Measurements from ENCODE around the gene PTH1R. TPM values are rescaled to one million over a fixed set of nuclear protein-coding genes. Genes with fewer than 3 reads are reported as not detected.

The PTH1R gene
- total RNA-seq, 1 experiment from 2014 or later: not detected

- POLR2A ChIA-PET: no interaction called here
- peaks cover 24% of the 10 kb centered on the region for H3K4me1 ChIP-seq (ENCODE audit: control insufficient read depth, insufficient read depth, low read length)
- ATAC-seq: no peak
Measured at GRCh38 chr3:46939578-46940445, 62.3 kb downstream of the PTH1R start.

GRCh38 chr3:46942076-46942475 is 64.6 kb downstream of the PTH1R start:
- Histone ChIP-seq H3K4me3 (ENCODE audit: low read depth in 2 of 2, low read length in 2 of 2) (no peak overlapping the region), H3K36me3 (ENCODE audit: control insufficient read depth, insufficient read depth, low read length) (no peaks in the 10 kb centered on the region), H3K27ac (ENCODE audit: low read length) (no peak overlapping the region), H3K4me1 (ENCODE audit: control insufficient read depth, insufficient read depth, low read length) (peaks cover 28% of the 10 kb centered on the region), H3K27me3 (ENCODE audit: control insufficient read depth, insufficient read depth, low read length) (no peaks in the 10 kb centered on the region), H3K9me3 (ENCODE audit: control insufficient read depth, insufficient read depth, low read depth, low read length) (no peaks in the 10 kb centered on the region)
- ChIA-PET POLR2A (no interaction called here), CTCF (no interaction called here)
- TF ChIP-seq REST (IDR thresholded peaks at IDR 0.05; ENCODE audit: insufficient read depth in 1 of 2, low read depth in 2 of 2, low read length in 1 of 2): no peak
- TF ChIP-seq POLR2AphosphoS5 (IDR thresholded peaks at IDR 0.05; ENCODE audit: low read depth, low read length): no peak
- no peak for TF ChIP-seq CTCF (IDR thresholded peaks at IDR 0.05)
- TF ChIP-seq SIN3A (IDR thresholded peaks at IDR 0.05; ENCODE audit: borderline replicate concordance, insufficient read depth, low read depth, low read length): no peak
- TF ChIP-seq TCF7L2 (IDR thresholded peaks at IDR 0.05; ENCODE audit: low read depth, low read length): no peak
- in situ Hi-C loops (cut with HindIII; ENCODE audit: low pct_unique_long_range_greater_than_20kb, low sequenced_read_pairs) (no loop called here), intact Hi-C loops (cut with micrococcal nuclease; ENCODE audit: unreplicated experiment) (no loop called here)
- ATAC-seq: no peak
- no peak for DNase-seq (ENCODE audit: low read depth, low spot score)
- no TSS peak for BruUV-seq (replicated peaks)

More at GRCh38 chr3:46939578-46940445, 62.3 kb downstream of the PTH1R start:
- in situ Hi-C loops (cut with HindIII; ENCODE audit: low pct_unique_long_range_greater_than_20kb, low sequenced_read_pairs): no loop called here
- DNase-seq (ENCODE audit: low read depth, low spot score): no peak
- no peak for TF ChIP-seq SIN3A (IDR thresholded peaks at IDR 0.05; ENCODE audit: borderline replicate concordance, insufficient read depth, low read depth, low read length)
- no peaks in the 10 kb centered on the region for H3K9me3 ChIP-seq (ENCODE audit: control insufficient read depth, insufficient read depth, low read depth, low read length)
- no peaks in the 10 kb centered on the region for H3K36me3 ChIP-seq (ENCODE audit: control insufficient read depth, insufficient read depth, low read length)
- CTCF ChIA-PET: no interaction called here
- BruUV-seq (replicated peaks): no TSS peak
- H3K27ac ChIP-seq (ENCODE audit: low read length): no peak overlapping the region
- H3K27me3 ChIP-seq (ENCODE audit: control insufficient read depth, insufficient read depth, low read length): no peaks in the 10 kb centered on the region
- intact Hi-C loops (cut with micrococcal nuclease; ENCODE audit: unreplicated experiment): no loop called here
- H3K4me3 ChIP-seq (ENCODE audit: low read depth in 2 of 2, low read length in 2 of 2): no peak overlapping the region

Data from Panc1 (cell line).